ENCODE data around the gene MXRA5. TPM values are rescaled to one million over a fixed set of nuclear protein-coding genes. Genes with fewer than 3 reads are reported as not detected.

Gene MXRA5
- total and polyA plus RNA-seq, 2 donors from 2014 or later: 4.4 to 12.2 TPM

- no peak for FAIRE-seq
- no peaks in the 10 kb centered on the region for H3K4me1 ChIP-seq (ENCODE audit: control insufficient read depth in 2 of 3, insufficient read depth in 2 of 3, low read depth in 1 of 3, low read length in 3 of 3)
- intact Hi-C loops (cut with DNase I): no loop called here
Measured at GRCh38 chrX:3262901-3263300, 83.6 kb downstream of the MXRA5 start.

More at GRCh38 chrX:3262901-3263300, 83.6 kb downstream of the MXRA5 start:
- no peaks in the 10 kb centered on the region for H3K36me3 ChIP-seq (ENCODE audit: control insufficient read depth in 2 of 3, insufficient read depth in 3 of 3, low read length in 3 of 3)
- no peak overlapping the region for H3K4me3 ChIP-seq (ENCODE audit: low read length in 3 of 3)
- no peak for TF ChIP-seq CTCF (IDR thresholded peaks at IDR 0.05; ENCODE audit: borderline replicate concordance, extremely low read depth, insufficient read depth)
- DNase-seq: no peak
- no peaks in the 10 kb centered on the region for H3K27me3 ChIP-seq (ENCODE audit: control insufficient read depth, insufficient read depth, low read length)
- no peaks in the 10 kb centered on the region for H3K9me3 ChIP-seq (ENCODE audit: control insufficient read depth in 2 of 3, insufficient read depth in 1 of 3, low read length in 3 of 3)
- no peak overlapping the region for H3K27ac ChIP-seq (ENCODE audit: low read depth in 2 of 2, low read length in 2 of 2)
- H3K9ac ChIP-seq (ENCODE audit: low read length in 3 of 3): no peak overlapping the region
